Adipocyte (in vitro differentiated cells): Measurements from ENCODE around the gene PRPSAP1.
"Not testable (repeated sequence)": the region's sequence is repeated elsewhere in the genome, so short reads cannot be mapped to it uniquely, and the experiment has no call there.

Experiments
- DNase-seq: peaks from one replicate; pipeline ENCODE4 v3.0.0-alpha.2; 2015; ENCODE audit warnings: low read depth
- H3K27me3 ChIP-seq: replicated peaks from 2 replicates; pipeline ENCODE4 v1.7.0; 2013; ENCODE audit warnings: mild to moderate bottlenecking, low read length, moderate library complexity; ENCODE audit not compliant: control insufficient read depth, insufficient read depth
- H3K36me3 ChIP-seq: 2 replicates; pipeline ENCODE4 v1.7.0; 2013; ENCODE audit warnings: low read length, mild to moderate bottlenecking, moderate library complexity; ENCODE audit not compliant: control insufficient read depth, insufficient read depth, severe bottlenecking
- H3K4me1 ChIP-seq: 2 replicates; pipeline ENCODE4 v1.7.0; 2013; ENCODE audit warnings: mild to moderate bottlenecking, low read length, moderate library complexity; ENCODE audit not compliant: control insufficient read depth, insufficient read depth
- H3K4me3 ChIP-seq: 2 replicates; pipeline ENCODE4 v1.7.0; 2013; ENCODE audit warnings: mild to moderate bottlenecking, low read length, moderate library complexity
- H3K9ac ChIP-seq: 2 replicates; pipeline ENCODE4 v1.7.0; 2013; ENCODE audit warnings: mild to moderate bottlenecking, low read length, moderate library complexity
- H3K9me3 ChIP-seq: 2 replicates; pipeline ENCODE4 v1.7.0; 2013; ENCODE audit warnings: mild to moderate bottlenecking, low read length, moderate library complexity; ENCODE audit not compliant: control insufficient read depth

Gene PRPSAP1

DNA sequence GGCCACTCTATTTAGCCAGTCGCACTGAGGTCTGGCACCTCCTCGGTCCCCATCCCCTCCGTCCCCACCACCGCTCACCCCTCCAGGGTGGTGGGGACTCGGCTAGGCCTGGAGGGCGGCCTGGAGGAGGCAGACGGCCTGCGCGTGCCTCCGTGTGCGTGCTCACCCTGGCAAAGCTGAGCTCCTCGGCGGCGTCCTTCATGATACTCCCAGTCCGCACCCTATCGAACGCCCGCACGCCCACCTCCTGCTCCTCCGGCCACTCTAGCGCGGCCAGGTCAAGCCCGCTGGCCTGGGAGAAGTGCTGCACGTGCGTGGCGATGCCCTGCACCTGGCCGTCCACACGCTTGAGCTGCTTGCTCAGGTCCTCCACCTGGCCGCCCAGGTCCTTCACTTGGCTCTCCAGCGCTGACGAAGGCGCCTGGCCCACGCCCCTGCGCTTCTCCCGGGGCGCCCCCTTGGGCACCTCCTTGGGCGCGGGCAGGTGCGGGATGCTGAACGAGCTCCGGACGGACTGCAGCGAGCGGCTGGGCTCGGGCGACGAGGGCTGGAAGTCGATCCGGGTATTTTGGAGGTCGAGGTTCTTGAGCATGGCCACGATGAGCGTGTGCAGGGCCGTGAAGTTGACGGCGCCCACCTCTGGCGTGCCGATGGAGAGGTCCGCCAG, 46.3 kb downstream of the PRPSAP1 start:
- Histone ChIP-seq H3K36me3 (peaks cover 25% of the 10 kb centered on the region), H3K9me3 (no peaks in the 10 kb centered on the region), H3K27me3 (no peaks in the 10 kb centered on the region), H3K4me1 (no peaks in the 10 kb centered on the region), H3K4me3 (no peak overlapping the region), H3K9ac (no peak overlapping the region)
- no peak for DNase-seq

DNA sequence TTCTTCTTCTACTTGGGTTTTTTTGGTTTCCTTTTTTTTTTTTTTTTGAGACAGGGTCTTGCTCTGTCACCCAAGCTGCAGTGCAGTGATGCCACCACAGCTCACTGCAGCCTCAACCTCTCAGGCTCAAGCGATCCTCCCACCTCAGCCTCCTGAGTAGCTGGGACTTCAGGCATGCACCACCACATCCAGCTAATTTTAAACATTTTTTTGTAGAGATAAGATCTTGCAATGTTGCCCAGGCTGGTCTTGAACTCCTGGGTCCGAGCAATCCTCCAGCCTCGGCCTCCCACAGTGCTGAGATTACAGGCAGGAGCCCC, 48.6 kb downstream of the PRPSAP1 start:
- DNase-seq, H3K36me3 ChIP-seq, H3K27me3 ChIP-seq, H3K4me1 ChIP-seq, H3K4me3 ChIP-seq, H3K9ac ChIP-seq, H3K9me3 ChIP-seq: not testable (repeated sequence)

DNA sequence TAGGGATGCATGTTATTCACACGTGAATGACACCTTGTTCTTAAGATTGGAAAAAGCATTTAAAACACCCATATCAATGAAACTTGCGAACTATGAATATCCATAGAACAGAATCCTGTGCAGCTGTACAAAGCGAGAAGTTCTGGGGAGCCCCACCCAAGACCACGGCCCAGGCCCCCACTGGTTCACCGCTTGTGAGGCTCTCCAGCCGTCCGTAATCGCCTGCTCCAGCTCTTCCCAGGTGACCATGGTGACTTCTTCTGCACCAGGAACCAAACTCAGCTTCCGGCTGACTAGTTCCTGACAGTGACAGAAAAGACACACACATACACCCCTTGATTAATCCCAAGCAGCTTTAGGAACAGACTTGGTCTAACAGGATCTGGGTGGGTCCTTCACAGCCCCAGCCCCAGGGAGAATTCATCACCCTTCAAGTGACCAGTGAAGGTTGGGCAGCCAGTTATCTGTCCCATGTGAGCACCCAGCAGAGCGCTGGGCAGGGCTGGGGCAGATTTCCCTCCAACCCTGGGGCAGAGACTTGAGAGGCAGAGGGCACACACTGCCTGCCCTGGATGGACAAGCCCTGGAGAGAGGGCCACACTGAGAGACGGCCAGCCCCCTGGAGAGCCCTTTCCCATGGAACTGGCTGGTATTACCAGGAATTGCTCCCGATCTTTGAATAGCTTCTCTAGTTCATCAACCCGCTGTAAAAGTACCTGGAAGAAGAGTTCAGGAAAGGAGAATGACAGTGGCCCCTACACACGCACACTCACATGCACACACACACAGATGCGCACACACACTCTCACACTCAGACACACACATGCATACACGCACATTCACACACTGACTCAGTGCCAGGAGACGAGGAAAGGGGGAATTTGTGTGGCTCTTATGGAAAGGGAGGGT, 49.2 kb downstream of the PRPSAP1 start:
- no peak overlapping the region for H3K9ac ChIP-seq
- no peaks in the 10 kb centered on the region for H3K9me3 ChIP-seq
- H3K36me3 ChIP-seq = peaks cover 3% of the 10 kb centered on the region
- H3K4me3 ChIP-seq = no peak overlapping the region
- no peaks in the 10 kb centered on the region for H3K4me1 ChIP-seq
- H3K27me3 ChIP-seq = no peaks in the 10 kb centered on the region
- no peak for DNase-seq

- DNase-seq = no peak
- Histone ChIP-seq H3K36me3 (no peaks in the 10 kb centered on the region), H3K27me3 (no peaks in the 10 kb centered on the region), H3K9me3 (no peaks in the 10 kb centered on the region), H3K4me3 (no peak overlapping the region), H3K9ac (no peak overlapping the region), H3K4me1 (no peaks in the 10 kb centered on the region)
Observed at GRCh38 chr17:76297436-76297835, 56.3 kb downstream of the PRPSAP1 start.

DNA sequence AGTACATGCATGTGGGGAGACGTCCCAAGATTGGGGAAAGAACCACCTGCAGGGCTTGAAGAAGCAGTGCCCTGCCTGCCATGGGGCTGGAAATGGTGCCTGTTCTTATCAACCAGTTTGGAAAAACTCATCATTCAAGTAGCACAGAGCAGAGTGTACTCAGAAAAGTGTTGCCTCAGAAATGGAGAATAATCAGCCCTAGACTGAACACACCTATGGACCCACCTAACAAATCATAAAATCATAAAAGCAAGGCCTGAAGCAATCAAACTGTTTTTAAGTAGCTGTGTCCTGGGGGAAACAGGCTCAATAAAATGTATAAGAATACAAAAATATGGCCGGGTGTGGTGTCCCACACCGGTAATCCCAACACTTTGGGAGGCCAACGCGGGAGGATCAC, 56.8 kb downstream of the PRPSAP1 start:
- DNase-seq = no peak
- H3K27me3 ChIP-seq = no peaks in the 10 kb centered on the region

GRCh38 chr17:76296186-76296585, 57.5 kb downstream of the PRPSAP1 start:
- Histone ChIP-seq H3K9me3 (no peaks in the 10 kb centered on the region), H3K4me1 (no peaks in the 10 kb centered on the region), H3K4me3 (no peak overlapping the region), H3K27me3 (no peaks in the 10 kb centered on the region), H3K36me3 (no peaks in the 10 kb centered on the region), H3K9ac (no peak overlapping the region)
- DNase-seq = no peak

More for the DNA sequence above, 56.8 kb downstream of the PRPSAP1 start:
- H3K36me3 ChIP-seq = no peaks in the 10 kb centered on the region
- H3K4me1 ChIP-seq = no peaks in the 10 kb centered on the region
- H3K4me3 ChIP-seq = no peak overlapping the region
- no peaks in the 10 kb centered on the region for H3K9me3 ChIP-seq
- no peak overlapping the region for H3K9ac ChIP-seq

DNA sequence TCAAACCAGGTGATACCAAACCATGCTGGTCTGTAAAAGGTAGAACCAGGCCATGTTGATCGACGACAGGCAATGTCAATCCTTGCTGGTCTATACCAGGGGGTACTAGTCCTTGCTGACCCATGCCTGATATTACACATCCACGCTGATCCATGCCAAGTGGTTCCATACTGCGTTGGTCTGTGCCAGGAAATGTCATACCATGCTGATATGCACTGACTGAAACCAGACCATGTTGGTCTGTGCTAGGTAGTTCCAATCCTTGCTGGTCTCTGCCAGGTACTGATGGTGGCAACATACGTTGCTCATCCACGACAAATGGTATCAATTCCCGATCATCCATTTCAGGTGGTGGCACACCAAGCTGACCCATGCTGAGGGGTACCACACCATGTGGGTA, 60.6 kb downstream of the PRPSAP1 start:
- H3K9ac ChIP-seq = no peak overlapping the region
- H3K36me3 ChIP-seq = no peaks in the 10 kb centered on the region
- no peak for DNase-seq
- H3K9me3 ChIP-seq = no peaks in the 10 kb centered on the region
- no peaks in the 10 kb centered on the region for H3K27me3 ChIP-seq
- no peaks in the 10 kb centered on the region for H3K4me1 ChIP-seq
- H3K4me3 ChIP-seq = no peak overlapping the region

- no peaks in the 10 kb centered on the region for H3K36me3 ChIP-seq
- H3K4me3 ChIP-seq = no peak overlapping the region
- no peaks in the 10 kb centered on the region for H3K4me1 ChIP-seq
- H3K9me3 ChIP-seq = no peaks in the 10 kb centered on the region
- no peak for DNase-seq
- no peaks in the 10 kb centered on the region for H3K27me3 ChIP-seq
- H3K9ac ChIP-seq = no peak overlapping the region
Observed at GRCh38 chr17:76292567-76292966, 61.1 kb downstream of the PRPSAP1 start.

DNA sequence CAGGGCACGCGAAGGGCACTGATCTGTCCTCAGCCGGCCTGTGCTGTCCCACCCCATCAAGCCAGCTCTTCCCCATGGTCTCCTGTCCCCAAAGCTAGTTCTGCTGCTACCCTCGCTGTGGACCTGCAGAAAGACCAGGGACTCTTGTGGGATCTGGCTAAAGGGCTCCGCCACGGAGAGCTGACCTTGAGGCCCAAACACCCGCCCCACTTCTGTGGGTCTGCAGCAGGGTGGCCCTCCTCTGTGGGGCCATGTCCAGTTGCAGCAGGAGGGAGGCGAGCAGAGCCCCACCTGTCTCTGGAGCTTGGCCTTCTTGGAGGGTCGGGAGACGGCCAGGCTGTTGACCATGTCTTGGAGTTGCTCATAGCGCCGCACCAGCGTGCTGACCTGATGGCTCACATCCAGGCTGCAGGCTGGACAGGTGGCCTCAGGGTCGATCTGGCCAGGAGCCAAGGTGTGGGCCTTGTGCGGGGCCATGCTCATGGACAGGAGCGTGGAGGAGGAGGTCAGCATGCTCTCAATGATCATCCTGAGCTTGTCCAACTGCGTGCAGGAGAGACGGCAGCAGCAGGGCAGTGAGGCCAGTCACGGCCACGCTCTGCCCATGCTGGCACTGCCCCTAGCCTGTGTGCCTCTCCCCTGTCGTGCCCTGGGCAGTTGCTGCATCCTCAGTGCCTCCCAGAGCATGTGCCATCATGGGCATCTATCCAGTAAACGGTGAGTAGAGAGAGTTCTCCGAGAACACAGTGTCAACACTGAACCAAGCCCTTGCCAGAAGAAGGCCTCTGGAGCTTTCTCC, 71.9 kb downstream of the PRPSAP1 start:
- Histone ChIP-seq H3K4me3 (no peak overlapping the region), H3K27me3 (peaks cover 2% of the 10 kb centered on the region), H3K4me1 (peaks cover 18% of the 10 kb centered on the region), H3K36me3 (no peaks in the 10 kb centered on the region), H3K9me3 (no peaks in the 10 kb centered on the region), H3K9ac (no peak overlapping the region)
- DNase-seq = no peak

DNA sequence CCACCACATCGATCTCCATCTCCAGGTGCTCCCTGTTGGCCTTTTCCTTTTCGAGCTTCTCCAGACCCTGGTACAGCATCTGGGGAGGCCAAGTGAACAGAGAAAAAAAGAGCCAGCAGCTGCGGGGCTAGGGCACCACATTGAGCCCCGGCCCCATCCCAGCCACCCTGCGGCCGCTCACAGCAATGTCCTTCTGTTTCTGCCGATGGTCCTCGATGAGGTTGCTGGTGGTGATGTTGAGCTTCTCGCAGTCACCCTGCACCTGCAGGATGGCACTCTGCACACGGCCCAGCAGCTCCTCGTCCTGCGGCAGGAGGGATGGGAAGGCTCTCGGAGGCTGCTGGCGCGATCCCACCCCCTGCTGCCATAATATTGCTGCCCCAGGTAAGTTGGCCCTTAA, 73.1 kb downstream of the PRPSAP1 start:
- no peaks in the 10 kb centered on the region for H3K36me3 ChIP-seq
- H3K4me1 ChIP-seq = peaks cover 17% of the 10 kb centered on the region
- H3K27me3 ChIP-seq = peaks cover 2% of the 10 kb centered on the region
- no peaks in the 10 kb centered on the region for H3K9me3 ChIP-seq
- H3K9ac ChIP-seq = no peak overlapping the region
- H3K4me3 ChIP-seq = no peak overlapping the region
- no peak for DNase-seq

GRCh38 chr17:76279742-76280287, 73.9 kb downstream of the PRPSAP1 start:
- H3K27me3 ChIP-seq = peaks cover 2% of the 10 kb centered on the region
- no peak overlapping the region for H3K4me3 ChIP-seq
- no peak for DNase-seq
- no peak overlapping the region for H3K9ac ChIP-seq
- peaks cover 20% of the 10 kb centered on the region for H3K4me1 ChIP-seq
- H3K9me3 ChIP-seq = no peaks in the 10 kb centered on the region
- no peaks in the 10 kb centered on the region for H3K36me3 ChIP-seq
